NCI-H146 treated with DMSO at 0.1 percent for 48 hours (cell line): ENCODE data around the gene TPSAB1.

ENCODE experiments used
- DNase-seq: peaks from one replicate; lab custom pipeline; 2025; ENCODE audit not compliant: unreplicated experiment; lab: John Stamatoyannopoulos, UW

TPSAB1 gene

DNA sequence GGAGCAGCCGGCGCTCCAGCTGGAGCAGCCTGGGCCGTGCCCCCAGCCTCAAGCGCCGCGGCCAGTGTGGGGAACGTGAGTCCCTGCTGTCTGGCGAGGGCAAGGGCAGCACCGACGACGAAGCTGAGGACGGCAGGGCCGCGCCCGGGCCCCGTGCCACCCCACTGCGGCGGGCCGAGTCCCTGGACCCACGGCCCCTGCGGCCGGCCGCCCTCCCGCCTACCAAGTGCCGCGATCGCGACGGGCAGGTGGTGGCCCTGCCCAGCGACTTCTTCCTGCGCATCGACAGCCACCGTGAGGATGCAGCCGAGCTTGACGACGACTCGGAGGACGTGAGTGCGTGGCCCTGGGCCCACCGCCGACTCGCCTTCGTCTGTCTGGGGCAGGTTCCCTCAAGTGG, 31.4 kb upstream of the TPSAB1 start:
- no peak for DNase-seq

DNA sequence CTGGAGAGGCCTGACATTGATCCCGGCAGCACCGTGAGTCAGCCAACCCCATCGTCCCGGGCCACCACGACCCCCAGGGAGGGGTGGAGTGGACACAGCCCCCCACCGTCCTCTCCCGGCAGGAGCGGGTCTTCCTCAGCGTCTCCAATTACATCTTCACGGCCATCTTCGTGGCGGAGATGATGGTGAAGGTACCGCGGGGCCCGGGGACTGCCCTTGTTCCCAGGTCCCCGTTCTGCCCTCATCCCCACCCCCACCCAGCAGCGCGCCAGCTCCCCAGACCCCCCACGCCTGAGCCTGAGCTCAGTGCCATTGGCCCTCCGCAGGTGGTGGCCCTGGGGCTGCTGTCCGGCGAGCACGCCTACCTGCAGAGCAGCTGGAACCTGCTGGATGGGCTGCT, 30.0 kb upstream of the TPSAB1 start:
- DNase-seq, result no peak

DNA sequence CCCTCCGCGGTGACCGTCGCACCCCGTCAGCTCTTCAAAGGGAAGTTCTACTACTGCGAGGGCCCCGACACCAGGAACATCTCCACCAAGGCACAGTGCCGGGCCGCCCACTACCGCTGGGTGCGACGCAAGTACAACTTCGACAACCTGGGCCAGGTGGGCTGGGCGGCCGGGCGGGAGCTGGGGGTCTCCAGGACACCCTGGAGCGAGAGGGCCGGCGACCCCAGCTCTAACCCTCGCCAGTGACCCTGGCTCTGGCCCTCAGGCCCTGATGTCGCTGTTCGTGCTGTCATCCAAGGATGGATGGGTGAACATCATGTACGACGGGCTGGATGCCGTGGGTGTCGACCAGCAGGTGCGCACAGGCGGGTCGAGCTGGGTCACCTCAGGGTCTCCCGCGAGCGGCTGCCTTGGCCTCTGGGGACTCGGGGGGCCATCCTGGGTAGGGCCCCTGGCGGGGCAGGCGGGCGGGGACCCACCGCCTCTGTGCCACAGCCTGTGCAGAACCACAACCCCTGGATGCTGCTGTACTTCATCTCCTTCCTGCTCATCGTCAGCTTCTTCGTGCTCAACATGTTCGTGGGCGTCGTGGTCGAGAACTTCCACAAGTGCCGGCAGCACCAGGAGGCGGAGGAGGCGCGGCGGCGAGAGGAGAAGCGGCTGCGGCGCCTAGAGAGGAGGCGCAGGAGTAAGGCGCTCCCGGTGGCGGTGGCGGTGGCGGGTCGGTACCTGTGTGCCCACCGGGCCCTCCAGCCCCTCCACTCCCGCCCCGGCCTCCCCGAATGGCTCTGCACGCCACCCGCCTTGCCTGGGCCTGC, 28.8 kb upstream of the TPSAB1 start:
- DNase-seq, result no peak

DNA sequence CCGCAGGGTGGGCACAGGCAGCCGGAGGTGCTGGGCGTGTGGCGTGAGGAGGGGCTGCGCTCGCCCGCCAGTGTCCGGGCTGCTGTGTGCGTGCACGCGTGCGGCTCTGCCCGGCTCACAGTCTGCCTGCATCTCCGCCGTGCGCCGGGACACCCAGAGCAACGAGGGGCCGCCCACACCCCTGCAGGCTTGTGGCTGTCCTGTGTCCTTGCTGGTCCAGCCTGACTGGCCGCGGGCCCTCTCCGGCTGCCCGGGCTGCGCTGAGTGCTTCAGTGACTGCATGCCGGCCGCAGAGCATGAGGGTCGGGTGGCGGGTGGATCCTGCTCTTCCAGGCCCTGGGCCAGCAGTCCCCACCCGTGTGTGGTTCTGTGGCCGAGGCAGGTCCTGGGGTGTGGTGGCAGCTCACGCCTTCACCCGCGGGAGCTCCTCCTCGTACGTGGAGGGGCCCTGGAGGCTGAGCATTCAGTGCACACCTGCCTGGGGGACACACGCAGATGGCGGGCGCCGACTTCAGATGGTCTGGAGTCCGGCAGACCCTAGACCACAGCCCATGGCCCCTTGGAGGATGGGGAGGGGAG, 27.8 kb upstream of the TPSAB1 start:
- DNase-seq, result no peak

DNA sequence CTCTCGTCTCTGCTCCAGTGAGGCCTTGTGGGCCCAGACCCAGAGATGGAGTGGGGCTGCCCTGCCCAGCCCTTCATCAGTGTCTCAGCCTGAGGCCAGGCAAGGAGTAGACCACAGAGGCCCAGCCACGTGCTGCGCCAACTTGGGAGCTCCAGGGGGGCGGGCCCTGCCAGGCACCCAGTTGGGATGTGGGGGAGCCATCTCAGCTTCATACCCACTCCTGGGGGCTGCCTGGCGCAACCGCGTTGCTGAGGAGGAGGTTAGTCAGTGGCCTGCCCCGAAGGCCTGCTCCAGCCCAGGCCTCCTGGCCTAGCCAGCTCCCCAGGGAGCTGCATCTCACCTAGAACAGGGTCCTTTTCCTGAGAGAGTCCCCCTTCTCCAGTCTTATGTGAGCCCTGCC, 27.3 kb upstream of the TPSAB1 start:
- no peak for DNase-seq

DNA sequence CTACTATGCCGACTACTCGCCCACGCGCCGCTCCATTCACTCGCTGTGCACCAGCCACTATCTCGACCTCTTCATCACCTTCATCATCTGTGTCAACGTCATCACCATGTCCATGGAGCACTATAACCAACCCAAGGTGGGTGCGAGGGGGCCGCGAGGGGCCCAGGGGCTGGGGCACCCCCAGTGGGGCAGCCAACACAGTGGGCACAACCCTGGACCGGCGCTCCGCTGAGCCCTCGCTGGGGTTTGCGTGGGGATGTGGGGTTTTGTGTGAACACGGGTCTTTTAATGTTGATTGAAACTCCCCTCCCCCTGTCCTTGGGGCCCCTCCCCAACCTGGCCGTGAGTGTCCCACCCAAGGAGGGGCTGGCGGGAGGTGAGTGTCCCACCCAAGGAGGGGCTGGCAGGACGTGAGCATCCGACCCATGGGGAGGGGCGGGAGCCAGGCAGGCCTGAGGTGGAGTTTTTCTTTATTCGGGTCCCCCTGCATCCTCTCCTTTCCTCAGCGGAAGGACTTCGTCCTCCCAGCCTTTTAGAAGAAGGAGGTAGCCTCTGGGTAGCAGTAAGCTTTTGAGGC, 26.6 kb upstream of the TPSAB1 start:
- DNase-seq, result no peak

DNA sequence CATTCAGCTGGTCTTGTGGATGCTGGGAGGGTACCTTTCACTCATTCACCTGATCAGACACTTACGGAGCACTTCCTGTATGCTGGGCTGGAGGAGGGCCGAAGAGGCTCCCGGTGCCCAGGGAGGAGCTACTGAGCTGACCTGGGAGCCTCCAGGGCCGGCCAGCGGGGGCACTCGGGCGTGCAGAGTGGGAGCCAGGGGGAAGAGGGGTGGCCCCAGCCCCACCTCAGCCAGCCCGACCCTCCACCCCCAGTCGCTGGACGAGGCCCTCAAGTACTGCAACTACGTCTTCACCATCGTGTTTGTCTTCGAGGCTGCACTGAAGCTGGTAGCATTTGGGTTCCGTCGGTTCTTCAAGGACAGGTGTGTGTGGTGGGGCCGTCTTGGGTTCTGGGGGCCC, 25.8 kb upstream of the TPSAB1 start:
- no peak for DNase-seq

DNA sequence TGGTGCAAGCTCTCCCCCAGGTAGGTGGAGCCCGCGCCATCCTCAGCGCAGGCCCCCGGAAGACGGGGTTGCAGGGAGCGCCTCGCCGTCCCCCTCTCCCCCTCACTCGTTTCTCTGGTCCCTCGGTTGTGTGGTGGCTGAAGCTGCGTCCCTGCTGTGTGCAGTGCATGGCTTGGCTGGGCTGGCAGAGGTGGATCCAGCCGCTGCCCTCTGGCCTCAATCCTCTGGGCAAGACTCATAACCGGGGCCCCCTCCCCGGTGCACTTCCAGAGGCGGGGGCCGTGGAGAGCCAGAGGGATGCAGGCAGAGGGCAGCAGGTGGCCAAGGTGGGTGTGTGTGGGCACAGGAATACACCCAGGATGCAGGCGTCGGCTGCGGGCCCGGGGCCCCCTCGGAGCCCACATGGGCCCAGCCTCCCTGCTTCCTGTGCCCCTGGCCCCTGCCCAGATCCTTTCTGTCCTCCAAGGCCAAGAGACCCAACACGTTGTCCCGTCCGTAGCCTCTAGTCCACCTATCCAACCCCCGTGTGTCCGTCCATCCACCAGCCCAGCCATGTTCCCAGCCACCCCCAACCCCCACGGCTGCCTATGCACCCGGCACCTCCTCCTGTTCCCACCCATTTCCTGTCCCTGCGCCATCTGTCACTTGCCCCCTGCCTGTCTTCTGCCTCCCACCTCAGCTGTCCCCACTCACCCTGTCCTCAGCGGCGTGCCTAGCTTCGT, 24.8 kb upstream of the TPSAB1 start:
- no peak for DNase-seq

DNA sequence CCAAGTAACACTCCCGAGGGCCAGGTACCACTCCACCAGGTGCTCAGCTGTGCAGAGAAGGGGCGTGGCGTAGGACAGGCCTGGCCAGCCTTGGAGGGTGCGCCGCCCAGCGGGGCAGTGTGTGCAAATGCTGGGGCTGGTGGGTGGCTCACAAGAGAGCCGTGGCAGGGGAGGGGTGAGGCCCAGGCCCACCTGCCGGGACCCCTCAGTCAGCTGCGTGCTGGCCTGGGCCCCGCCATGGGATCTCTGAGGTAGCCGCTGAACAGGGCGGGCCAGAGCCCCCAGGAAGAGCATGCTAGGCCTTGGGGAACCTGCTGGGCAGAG, 24.2 kb upstream of the TPSAB1 start:
- no peak for DNase-seq

DNA sequence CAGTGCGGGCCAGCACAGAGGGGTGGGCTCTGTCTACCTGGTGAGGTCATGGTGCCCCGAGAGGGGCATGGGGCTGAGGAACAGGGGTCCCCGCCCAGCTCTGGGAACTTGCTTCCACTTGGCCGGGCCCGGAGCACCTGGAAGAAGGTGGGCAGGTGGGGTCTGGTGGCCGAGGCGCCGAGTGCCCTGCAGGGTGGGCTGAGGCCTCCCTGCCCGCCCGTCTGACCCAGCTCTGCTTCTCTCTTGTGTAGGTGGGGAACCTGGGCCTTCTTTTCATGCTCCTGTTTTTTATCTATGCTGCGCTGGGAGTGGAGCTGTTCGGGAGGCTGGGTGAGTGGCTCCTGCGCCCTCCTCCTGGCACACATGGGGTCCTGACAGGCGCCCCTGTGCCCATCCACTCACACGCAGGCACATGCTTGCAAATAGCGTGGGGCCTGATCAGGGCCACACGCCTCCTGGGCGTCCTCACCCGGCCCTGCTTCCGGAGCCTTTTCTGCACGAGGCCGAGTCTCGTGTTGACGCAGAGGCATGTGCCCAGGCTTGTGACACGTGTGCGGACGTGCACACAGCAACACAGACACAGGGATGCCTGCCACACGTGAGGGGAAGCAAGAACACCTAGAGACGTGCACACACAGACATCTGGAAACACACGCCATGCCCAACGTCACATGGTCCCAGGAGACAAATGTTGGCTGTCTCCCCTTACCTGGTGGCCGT, 23.7 kb upstream of the TPSAB1 start:
- DNase-seq, result no peak

DNA sequence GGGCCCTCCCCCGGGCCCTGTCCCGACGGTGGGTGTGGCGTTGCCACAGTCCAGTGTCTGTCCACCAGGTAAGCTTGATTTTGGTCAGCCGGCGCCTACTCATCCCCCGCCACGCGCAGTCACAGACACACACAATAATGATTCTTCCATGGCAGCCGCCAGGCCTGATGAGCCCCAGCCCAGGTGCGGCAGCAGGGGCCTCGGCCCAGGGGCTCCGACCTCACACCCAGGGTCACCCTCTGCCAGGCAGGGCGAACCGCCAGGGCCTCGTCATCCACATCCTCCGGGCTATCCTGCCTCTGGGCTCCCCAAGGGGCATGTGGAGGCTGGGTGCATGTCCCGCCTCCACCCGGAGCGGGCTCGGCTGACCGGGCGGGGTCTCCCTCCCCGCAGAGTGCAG, 23.0 kb upstream of the TPSAB1 start:
- no peak for DNase-seq

DNA sequence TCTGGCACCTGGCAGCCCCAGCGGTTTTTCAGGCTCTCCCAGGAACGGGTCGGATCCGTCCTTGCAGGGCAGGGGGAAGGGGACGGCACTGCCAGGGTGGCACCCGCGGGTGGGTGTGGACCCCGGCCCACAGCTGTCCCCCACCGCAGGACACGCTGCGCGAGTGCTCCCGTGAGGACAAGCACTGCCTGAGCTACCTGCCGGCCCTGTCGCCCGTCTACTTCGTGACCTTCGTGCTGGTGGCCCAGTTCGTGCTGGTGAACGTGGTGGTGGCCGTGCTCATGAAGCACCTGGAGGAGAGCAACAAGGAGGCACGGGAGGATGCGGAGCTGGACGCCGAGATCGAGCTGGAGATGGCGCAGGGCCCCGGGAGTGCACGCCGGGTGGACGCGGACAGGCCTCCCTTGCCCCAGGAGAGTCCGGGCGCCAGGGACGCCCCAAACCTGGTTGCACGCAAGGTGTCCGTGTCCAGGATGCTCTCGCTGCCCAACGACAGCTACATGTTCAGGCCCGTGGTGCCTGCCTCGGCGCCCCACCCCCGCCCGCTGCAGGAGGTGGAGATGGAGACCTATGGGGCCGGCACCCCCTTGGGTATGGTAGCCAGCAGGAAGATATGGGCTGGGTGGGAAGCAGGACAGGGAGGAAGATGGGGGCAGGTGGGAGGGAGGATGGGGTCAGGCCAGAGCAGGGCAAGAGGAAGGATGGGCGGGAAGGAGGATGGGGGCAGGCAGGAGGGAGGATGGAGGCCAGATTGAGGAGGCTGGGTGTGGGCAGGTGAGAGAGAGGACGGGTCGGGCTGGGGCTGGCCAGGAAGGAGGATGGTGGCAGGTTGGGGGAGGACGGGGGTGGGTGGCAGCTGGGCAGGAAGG, 22.2 kb upstream of the TPSAB1 start:
- DNase-seq, result no peak

DNA sequence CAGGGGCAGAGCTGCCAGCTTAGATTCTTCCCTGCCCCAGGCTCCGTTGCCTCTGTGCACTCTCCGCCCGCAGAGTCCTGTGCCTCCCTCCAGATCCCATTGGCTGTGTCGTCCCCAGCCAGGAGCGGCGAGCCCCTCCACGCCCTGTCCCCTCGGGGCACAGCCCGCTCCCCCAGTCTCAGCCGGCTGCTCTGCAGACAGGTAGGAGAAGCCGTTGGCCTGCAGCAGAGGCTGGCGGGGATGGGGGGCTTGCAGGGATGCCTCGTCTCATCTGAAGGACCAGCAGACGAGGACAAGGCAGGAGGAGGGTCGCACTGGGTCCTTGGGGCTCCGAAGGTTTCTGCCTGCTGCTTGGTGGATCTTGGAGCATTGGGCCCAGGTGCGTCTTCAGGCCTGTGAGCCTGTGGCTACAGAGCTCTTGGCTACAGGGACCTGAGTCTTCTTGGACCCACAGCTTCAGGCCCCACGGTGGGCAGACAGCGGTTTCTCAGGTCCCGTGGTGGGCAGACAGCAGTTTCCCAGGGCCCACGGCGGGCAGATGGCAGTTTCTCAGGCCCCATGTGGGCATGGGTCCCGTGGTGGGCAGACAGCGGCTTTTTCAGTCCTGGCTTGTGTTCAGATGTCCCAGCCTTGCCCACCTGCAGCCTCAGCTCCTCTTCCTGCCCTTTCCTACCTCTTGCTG, 21.4 kb upstream of the TPSAB1 start:
- no peak for DNase-seq

DNA sequence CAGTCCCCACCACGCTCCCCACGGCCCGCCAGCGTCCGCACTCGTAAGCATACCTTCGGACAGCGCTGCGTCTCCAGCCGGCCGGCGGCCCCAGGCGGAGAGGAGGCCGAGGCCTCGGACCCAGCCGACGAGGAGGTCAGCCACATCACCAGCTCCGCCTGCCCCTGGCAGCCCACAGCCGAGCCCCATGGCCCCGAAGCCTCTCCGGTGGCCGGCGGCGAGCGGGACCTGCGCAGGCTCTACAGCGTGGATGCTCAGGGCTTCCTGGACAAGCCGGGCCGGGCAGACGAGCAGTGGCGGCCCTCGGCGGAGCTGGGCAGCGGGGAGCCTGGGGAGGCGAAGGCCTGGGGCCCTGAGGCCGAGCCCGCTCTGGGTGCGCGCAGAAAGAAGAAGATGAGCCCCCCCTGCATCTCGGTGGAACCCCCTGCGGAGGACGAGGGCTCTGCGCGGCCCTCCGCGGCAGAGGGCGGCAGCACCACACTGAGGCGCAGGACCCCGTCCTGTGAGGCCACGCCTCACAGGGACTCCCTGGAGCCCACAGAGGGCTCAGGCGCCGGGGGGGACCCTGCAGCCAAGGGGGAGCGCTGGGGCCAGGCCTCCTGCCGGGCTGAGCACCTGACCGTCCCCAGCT, 20.3 kb upstream of the TPSAB1 start:
- no peak for DNase-seq

DNA sequence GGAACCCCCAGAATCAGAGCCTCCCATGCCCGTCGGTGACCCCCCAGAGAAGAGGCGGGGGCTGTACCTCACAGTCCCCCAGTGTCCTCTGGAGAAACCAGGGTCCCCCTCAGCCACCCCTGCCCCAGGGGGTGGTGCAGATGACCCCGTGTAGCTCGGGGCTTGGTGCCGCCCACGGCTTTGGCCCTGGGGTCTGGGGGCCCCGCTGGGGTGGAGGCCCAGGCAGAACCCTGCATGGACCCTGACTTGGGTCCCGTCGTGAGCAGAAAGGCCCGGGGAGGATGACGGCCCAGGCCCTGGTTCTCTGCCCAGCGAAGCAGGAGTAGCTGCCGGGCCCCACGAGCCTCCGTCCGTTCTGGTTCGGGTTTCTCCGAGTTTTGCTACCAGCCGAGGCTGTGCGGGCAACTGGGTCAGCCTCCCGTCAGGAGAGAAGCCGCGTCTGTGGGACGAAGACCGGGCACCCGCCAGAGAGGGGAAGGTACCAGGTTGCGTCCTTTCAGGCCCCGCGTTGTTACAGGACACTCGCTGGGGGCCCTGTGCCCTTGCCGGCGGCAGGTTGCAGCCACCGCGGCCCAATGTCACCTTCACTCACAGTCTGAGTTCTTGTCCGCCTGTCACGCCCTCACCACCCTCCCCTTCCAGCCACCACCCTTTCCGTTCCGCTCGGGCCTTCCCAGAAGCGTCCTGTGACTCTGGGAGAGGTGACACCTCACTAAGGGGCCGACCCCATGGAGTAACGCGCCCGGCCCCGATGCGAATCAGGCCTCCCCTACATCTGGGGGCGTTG, 19.5 kb upstream of the TPSAB1 start:
- no peak for DNase-seq

DNA sequence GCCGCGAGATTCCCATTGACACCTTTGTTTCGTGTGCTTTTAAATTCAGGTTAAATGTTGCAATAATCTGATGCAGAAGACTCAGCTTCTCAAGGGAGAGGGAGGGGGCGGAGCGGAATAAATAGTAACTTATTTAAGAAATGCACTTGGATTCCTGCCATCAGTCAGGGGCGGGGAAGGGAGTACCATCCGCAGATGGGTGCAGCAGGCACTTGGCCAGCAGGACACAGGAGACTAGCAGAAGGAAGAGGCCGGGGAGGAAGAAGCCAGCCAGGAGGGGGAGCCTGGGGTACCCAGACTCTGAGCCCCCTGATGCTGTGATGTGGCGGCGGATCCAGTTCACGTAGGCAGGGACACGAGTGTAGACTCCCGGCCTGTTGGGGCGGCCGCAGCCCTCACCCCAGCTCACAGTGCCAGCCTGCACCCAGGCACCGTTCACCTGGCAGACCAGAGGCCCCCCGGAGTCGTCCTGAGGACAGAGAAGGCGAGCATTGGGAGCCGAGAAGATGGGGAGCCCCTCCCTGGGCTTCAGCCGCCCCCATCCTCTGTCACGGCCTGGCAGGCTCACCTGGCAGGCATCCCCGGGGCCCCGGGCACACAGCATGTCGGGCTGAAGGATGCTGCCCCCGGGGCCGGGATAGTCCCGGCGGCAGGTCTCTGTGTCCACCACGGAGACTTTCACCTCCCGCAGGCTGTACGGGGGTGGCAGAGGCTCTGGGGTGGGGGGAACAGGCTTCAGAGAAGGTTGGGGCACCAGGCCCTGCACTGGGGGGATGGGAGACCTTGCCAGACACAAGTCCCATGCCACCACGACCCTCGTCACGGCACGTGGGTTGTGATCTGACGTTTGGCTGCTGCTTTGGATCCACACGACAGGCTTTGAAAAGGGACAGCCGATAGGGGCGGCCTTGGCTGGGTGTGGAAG, 18.6 kb upstream of the TPSAB1 start:
- no peak for DNase-seq

DNA sequence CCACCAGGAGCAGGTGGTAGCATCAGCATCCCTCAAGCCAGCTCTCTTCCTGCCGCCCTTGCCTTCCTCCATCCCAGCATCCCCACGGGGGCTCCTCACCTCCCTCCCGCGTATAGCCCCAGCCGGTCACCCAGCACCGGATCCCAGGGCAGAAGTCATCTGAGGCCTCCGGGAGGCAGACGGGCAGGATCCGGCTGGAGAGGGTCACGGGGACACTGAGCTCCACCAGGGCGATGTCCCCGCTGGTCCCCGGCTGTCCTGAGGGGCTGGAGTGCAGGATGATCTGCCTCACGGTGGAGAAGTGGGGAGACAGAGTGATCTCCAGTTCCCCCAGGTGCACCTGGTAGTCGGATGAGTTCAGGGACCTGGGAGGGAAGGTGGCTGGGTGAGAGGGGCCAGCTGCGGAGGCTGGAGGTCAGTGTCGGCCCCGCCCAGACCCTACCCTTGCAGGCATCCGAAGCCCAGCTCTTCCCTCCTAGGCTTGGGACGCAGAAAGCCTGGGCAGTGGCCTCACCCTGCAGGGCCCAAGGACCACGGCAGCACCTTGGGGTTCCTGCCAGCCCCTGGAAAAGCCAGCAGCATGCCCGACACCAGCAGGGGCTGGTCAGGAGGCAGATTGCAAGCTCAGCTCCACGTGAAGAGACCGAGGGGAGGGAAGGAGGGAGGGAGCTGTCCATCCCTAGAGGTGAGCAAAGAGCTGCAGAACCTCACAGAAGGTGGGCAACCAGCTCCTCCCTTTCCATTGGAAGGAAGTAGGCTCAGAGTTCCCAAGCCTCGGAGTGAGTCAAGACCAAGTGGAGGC, 17.8 kb upstream of the TPSAB1 start:
- no peak for DNase-seq
